ENCODE measurements around the gene KLF11.

Gene KLF11

DNA sequence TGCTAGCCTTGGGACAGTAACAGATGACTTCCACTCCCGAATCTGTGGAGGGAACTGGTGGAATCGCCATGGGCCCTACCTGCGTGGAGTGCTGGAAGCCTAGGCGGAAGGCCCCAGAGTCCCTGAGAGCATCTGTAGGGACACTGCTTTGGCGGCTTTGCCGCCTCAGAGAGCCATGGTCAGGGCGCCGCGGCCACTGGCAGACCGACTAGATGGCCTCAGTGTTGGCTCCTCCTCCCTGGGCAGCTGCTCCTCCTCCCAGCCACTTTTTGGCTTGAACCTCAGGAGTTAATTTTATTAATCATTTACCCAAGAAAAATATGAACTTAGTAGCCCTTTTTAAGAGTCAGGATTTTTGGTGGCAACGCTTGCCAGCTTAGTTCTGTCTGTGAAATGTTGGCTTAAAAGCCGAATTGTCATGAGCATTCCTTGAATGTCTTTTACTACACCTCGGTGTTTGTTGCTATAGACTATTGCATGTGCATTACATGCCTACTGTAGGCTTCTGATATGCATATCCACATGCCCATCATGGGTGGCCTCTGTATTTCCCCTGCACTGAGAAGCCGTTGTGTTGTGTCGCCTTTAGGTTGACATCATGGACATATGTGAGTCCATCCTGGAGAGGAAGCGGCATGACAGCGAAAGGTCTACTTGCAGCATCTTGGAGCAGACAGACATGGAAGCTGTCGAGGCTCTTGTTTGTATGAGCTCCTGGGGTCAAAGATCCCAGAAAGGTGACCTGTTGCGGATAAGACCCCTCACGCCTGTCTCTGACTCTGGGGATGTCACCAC, 2.4 kb downstream of the KLF11 start:
- DNase-seq, result no peak

DNA sequence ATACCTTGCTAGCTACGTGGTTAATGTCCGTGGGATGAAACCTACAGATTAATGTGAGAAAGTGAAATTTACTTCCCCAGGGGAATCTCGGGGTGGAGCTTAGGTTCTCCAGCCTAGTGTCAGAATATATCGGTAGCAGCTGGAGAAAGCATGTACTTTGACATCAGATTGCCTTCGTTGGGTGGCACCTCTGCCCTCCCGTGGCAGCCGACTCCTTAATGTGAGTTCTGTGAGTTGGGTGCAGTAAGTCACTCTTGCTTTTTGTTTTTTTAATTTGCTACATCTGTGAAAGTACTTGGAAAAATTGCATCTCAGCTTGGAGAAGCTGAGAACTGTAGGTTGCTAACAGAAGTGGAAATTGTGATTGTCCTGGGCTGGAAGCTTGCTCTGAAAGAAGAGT, 3.6 kb downstream of the KLF11 start:
- no peak for DNase-seq

DNA sequence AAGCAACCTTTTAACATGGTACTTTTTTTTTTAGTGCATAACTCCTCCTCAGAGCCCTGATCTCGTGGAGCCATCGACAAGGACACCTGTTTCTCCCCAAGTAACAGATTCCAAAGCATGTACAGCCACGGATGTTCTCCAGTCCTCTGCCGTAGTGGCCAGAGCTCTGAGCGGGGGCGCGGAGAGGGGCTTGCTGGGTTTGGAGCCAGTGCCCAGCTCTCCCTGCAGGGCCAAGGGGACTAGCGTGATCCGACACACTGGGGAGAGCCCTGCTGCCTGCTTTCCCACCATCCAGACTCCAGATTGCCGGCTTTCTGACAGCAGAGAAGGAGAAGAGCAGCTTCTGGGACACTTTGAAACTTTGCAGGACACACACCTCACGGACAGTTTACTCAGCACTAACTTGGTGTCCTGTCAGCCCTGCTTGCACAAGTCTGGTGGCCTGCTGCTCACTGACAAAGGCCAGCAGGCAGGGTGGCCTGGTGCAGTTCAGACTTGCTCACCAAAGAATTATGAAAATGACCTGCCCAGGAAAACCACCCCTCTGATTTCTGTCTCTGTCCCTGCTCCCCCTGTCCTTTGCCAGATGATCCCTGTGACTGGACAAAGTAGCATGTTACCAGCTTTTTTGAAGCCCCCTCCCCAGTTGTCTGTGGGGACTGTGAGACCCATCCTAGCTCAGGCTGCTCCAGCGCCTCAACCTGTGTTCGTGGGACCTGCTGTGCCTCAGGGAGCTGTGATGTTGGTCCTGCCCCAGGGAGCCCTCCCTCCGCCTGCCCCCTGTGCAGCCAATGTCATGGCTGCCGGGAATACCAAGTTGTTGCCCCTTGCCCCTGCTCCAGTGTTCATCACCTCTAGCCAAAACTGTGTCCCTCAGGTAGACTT, 4.5 kb downstream of the KLF11 start:
- no peak for DNase-seq

DNA sequence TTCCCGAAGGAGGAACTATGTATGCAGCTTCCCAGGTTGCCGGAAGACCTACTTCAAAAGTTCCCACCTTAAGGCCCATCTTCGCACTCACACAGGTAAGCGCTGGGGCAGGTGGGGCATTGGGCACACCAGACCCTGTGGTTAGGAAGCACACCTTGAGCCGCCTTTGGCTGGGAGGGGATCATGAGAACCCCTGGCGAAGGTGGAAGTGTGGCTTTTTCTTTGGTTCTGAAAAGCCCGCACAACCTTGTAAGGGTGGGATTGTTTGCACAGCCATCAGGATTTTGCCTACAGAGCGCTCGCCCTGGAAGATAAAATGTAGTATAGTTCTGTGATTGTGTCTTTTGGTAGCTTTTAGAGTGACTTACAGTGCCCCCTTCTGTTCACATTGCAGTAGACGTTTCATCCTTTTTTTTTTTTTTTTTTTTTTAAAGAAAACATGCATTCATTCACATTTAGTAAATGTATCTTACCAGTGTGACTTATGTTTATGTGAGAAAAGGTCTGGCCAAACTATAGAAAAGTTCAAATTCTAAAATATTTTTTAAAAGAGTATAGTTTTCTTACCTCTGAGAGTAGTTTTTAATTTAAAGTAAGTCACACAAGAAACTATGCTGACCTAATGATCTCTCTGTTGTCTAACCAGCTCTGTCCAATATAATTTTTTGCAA, 5.3 kb downstream of the KLF11 start:
- no peak for DNase-seq

DNA sequence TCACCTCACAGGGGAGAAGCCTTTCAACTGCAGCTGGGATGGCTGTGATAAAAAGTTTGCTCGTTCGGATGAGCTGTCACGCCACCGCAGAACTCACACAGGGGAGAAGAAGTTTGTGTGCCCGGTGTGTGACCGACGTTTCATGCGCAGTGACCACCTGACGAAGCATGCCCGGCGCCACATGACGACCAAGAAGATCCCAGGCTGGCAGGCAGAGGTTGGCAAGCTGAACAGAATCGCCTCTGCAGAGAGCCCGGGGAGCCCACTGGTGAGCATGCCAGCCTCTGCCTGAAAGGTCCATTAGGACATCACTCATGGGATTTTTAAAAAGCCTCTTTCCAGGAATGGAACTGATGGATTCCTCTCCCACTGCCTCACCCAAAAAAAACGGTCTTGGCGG, 8.9 kb downstream of the KLF11 start:
- no peak for DNase-seq

DNA sequence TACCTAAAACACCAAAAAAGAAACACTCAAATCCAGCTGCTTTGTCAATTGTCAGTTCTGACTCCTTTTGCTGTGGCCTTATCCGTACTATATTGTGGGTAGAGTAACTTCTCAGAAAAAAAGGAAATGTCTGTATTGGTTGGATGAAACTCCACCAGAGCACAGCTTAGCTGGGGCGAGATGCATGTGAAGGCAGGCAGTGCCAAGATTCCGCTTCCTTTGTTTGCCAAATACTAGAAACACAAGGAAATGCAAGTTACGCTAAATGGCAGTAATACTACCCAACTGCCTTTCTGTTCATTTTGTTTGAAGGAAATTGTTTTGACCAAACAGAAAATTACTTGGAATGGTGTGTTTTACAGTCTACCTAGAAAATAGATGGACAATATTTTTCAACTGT, 10.0 kb downstream of the KLF11 start:
- DNase-seq, result no peak

DNA sequence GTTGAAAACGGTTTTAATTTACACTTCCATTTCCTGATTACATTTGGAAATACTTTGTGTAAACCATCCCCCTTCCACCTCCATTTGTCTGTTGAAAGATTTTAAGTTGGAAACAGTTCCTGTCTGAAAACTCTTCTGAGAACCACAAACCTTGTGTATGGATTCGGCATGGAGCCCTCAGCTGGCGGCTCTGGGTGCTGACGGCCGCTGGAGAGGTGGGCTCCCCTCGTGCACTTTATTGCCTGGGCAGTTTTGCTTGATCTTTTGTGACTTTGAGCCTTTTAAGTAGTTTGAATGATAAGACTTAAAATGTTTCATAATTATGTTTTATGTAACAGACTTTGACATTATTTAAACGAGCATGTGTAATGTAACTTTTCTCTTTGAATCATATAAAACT, 11.1 kb downstream of the KLF11 start:
- no peak for DNase-seq

DNA sequence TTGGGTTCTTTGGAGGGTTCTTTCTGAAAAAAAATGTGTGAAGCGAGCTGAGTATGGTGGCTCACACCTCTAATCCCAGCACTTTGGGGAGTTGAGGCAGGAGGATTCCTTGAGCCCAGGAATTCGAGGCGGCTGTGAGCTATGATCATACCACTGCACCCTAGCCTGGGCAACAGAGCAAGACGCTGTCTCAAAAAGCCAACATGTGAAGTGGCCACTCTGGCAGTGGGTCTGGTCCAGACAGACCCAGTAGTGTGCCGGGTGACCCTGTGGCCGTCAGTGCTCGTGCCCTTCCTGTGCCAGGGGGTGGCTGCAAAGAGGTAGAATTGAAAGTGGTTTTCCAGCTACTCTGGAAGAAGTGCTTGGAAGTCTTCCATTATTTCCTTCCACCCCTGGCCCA, 11.6 kb downstream of the KLF11 start:
- DNase-seq, result no peak

DNA sequence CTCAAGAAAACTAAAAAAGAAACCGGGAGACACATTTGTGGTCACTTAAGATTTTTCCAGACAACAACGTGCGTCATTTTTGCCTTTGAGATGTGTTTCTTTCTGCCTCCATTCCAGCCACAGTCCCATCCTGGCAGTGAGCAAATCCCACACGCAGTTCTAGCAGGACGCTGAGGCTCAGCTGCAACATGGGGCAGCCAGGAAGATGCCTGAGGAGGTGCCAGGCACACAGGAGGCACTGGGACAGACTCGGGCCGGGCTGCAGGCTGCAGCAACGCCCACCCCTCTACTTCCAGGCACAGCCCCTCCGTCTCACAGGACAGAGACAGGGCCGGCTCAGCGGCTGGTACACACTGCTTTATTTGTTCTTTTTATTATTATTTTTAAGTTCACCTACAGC, 13.1 kb downstream of the KLF11 start:
- no peak for DNase-seq

DNA sequence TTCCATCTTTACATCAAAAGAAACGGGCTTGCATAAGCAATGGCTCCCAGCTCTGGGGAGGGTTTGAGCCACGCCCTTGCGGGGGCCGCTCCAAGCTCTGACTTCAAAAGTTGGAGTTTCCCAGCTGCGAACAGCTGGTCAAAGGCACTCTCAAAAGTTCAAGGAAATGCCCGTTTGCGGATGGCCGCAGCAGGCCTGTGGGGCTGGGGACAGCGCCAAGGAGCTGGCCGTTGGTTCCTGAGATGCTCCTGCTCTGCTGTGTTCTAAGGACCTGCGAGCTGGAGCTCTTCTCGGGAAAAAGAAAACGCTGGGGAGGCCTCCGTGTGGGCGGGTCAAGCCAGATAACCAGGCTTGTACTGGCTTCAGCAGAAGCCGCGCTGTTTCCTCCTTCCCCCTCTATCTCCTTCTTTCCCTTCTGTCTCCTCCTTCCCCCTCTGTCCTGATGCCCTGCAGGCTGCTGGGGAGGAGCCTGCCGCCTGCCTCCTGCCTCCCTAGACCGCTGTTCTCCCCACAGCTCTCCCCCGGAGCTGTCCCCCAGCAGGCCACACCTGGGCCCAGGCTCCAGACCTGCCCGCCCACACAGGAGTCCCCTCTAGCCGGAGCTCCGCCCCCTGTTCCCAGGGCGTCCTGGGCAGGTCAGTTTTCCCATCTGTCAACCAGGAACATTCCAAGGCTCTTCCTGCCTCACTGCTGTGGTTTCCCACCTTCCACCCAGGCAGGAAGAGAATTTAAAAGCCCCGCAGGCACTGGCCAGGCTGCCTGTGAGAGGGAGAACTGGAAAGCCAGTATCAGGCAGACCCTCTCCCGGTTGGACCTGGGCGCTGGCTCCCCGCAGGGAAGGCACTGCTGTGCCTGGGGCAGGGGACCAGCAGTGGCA, 14.1 kb downstream of the KLF11 start:
- no peak for DNase-seq

DNA sequence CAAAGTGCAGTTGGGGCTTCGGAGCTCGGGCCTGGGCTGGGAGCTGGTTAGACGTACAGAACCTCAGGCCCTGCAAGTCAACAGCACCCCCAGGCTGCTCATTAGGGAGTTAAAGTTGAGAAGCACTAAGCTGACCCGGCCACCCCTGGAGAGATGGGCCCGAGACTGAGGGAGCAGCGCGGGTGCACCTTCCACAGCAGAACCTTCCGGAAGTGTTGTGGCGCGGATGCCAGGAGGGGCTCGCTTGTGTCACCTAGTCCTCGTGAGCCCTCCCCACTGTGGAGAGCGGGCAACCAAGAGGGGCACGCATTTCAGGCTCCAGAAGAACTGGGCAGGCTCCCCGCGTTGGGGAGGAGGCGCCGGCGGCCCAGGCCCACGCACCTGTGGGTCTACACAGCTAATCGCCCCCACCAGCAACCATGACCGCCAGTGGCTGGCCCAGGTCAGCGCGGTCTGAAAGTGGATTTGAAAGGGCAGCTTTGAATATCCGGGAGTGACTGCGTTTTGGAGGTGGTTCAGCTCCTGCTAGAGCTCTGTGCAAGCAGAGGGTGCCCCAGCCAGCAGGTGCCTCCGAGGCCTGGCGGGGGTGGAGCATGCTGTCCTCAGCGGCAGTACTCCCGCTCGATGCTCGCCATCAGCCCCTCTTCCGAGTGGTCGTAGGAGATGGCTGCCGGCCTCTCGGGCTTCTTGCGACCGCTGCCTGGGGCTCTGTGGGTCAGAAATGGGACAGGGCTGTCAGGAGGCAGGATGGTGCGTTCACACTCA, 15.1 kb downstream of the KLF11 start:
- no peak for DNase-seq

DNA sequence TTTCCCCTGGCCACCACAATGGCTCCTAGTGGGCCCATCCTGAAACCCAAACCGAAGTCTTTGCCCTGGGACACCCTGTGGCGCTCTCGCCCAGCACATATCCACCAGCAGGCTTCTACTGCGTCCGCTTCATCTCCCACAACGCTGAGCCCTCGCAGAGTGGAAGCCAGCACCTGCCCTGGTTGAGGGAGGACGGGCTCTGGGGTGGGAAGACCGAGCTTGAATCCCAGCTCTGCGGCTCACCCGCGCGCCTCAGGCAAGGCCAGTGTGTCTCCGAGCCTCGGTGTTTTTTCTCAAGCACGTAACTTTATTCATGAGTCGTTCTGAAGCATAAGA, 15.6 kb downstream of the KLF11 start:
- no peak for DNase-seq

DNA sequence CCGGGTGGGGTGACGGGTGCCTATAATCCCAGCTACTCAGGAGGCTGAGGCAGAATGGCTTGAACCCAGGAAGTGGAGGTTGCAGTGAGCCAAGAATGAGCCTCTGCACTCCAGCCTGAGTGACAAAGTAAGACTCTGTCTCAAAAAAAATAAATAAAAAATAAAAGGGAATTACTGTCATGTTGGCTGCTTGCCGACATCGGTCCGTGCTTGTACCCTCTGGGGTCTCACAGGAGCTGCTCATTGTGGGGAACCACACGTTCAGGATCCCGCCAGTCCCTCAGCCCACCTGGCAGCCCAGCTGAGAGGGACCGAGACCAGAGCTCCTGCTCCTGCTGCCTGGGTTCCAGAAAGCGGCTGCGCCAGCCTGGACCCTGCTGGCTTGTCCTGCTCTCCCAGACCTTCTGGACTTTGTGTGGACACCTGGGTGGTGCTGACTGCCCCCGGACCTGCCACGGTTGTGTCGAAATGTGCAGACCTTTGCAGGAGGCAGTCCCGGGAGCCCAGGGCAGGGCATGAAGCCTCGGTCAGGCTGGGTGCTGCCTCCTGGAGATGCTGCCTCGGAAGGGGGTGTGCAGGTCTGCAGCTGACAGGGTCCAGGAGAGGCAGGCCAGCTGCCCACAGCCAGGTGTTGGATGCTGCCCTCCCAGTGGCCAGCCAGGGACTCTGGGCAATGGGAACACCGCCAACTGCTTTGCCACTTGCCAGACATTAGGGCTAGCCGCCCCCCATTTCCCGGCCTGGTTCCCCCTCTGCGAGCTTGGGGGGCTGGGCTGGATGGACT, 16.4 kb downstream of the KLF11 start:
- no peak for DNase-seq

DNA sequence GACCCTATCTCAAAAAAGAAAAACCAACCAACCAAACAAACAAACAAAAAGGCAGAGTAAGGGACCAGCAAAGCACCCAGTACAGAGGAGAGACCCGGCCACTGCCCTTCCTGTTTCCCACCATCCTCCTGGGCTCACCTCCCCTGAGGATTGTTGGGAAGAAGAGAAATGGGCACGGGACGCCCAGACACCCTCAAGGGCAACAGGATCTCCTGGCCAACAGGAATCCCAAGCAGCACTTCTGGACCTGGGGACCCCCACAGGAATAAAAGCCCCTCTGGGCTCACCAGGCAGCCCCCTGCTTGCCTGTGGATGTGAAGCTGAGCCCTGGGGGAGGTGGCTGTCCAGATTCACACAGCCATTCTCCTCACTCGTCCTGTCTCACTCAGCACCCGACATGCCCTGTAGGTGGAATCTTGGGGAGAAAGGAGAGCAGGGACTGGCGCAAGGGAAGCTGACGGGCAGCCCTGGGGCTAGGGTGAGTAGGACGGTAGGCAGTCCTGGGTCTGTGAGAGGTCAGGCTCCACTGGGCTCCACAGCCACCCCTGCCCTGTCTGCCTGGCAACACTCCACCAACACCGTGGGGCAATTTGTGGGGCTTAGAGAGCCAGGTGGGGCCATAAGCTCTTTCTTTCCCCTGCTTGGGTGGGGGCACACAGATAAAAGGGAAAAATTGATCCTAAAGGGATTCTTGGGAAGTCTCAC, 18.0 kb downstream of the KLF11 start:
- DNase-seq, result no peak

DNA sequence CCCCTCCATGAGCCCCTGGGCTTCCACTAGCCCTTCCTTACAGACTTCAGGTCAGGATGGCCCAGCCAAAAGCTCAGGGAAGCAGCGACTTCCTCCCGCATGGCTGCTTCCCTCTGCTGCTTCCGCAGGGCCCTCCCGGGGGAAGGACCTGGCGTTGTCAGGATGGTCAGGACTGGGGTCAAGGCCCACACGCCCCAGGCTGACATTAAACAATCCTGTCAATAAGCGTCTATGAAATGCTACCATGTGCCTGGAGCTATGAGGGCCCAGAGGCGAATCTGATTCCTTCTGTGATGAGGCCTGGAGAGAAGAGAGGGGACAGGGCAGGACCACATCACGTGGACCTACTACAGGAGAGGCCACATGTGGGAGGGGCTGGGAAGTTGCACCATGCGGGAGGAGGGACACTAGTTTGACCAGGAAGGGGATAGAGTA, 19.6 kb downstream of the KLF11 start:
- DNase-seq, result no peak

DNA sequence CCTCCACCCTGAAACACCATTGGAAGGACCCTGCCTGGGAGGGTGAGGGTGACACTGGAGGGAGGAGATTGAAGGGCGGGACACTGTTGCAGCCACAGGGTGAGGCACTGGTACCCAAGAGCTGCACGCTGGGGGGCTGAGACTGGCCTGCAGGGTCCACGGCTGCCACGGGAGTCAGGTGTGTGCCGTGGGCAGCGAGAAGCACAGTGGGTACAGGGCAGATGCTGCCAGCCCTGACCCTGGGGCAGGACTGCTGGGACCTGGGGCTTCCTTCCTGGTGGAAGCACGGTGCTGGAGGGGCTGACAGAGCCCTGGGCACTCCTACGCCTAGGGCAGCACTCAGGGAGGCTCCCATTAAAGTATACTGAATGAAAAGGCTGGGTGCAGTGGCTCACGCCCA, 20.2 kb downstream of the KLF11 start:
- DNase-seq, result no peak

DNA sequence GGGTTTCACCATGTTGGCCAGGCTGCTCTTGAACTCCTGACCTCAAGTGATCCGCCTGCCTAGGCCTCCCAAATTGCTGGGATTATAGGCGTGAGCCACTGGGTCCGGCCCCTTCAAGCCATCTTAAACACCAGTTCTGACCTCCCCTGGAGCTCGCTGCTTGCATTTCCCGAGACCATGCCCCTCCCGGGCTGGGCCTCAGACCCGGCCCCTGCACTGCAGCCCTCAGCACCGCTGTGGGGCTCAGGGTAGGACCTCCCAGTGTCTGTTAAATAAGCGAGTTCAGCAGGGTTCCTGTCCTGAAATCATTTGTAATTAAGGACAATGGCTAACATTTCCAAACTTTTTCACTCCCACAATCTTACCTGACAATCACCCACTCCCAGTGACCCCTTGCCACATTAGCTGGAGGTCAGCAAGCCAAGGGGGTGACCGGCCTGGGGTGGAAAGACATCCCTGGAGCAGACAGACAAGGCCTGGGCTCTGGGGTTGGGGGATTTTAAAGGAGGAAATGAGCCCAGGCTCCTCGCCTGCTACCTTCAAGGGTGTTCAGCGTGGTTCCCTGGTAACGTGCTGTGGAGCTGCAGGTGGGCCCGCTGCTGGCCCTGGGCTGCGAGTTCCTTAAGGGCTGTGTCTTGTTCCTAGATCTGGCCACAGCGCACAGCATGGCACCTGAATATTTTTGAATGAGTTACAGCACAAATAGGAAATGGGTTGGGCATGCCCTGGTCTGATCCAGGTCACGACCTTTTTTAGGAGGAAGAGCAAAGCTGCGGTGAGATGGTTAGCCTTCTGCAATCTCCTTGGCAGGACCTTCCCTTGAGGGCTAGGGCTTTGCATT, 21.8 kb downstream of the KLF11 start:
- DNase-seq, result no peak

DNA sequence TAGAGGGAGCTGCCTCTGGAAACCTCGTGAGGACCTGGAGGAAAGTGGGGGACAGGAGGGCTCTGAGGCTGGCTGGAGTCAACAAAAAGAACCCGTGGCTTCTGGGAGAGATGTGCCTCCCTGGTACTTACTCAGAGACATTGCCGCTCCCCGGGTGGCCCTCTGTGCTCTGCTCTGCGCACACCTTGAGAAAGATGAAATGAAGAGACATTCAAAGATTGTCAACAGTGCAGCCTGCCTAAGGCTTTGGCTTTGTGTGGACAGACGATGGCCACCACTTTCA, 22.4 kb downstream of the KLF11 start:
- no peak for DNase-seq

DNA sequence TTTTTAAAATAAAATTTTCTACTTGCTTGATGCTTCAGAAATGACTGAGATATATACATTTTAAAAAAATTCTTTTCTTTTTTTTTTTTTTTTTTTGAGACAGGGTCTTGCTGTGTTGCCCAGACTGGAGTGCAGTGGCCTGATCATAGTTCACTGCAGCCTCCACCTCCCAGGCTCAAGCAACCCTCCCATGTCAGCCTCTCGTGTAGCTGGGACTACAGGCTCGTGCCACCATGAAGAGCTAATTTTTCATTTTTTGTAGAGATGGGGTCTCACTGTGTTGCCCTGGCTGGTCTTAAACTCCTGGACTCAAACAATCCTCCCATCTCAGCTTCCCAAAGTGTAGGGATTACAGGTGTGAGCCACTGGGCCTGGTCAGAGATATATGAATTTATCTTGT, 24.0 kb downstream of the KLF11 start:
- DNase-seq, result no peak

DNA sequence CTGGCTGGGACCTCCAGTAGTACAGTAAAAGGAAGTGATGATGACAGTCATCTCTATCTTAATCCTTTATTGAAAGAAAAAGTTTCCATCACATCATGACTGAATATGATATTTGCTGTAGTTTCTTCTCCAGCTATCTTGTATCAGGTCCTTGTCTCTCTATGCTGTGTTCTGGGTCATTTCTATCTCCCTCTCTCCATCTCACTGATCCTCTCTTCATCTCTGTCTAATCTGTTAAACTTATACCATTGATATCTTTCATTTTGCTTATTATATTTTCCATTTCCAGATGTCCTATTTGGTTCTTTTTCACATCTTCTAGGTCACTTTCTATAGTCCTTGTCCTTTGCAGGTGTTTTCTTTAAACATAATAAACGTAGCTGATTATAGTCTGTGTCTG, 24.5 kb downstream of the KLF11 start:
- DNase-seq, result no peak
